Subcutaneous adipose tissue (tissue), 4 donors: ENCODE data around the gene HNRNPLL. TPM values are rescaled to one million over a fixed set of nuclear protein-coding genes. Genes with fewer than 3 reads are reported as not detected.

Experiments used
- CTCF ChIP-seq: fragments of 450-650 bp; IDR thresholded peaks from one replicate; pipeline ENCODE4 v1.5.1; 2016; ENCODE audit warnings: low read depth, mild to moderate bottlenecking, control low read depth, antibody characterized with exemption, moderate library complexity
- total RNA-seq, 4 donors: library from RNA; depleted of rRNA; stranded (reverse); fragments of >200 nt; gene quantifications; one replicate each; pipeline ENCODE4 v1.1.0, GENCODE V29; 2016

The HNRNPLL gene
- total RNA-seq, 4 donors from 2014 or later: 38.2 to 66.7 (median 54.1) TPM

GRCh38 chr2:38549851-38550250 is 52.9 kb downstream of the HNRNPLL start:
- TF ChIP-seq CTCF: no peak

GRCh38 chr2:38549071-38549704 is 53.5 kb downstream of the HNRNPLL start:
- TF ChIP-seq CTCF: no peak

- TF ChIP-seq CTCF: no peak
Measured at GRCh38 chr2:38547791-38548190, 54.9 kb downstream of the HNRNPLL start.

- TF ChIP-seq CTCF: no peak
Measured at GRCh38 chr2:38546585-38546984, 56.1 kb downstream of the HNRNPLL start.

- no peak for TF ChIP-seq CTCF
Measured at GRCh38 chr2:38546064-38546463, 56.7 kb downstream of the HNRNPLL start.

- no peak for TF ChIP-seq CTCF
Measured at GRCh38 chr2:38540580-38541286, 62.0 kb downstream of the HNRNPLL start.

- no peak for TF ChIP-seq CTCF
Measured at GRCh38 chr2:38539086-38539485, 63.6 kb downstream of the HNRNPLL start.
